Measurements from ENCODE around the gene PPP2R5D.
"Not testable (repeated sequence)": the region's sequence is repeated elsewhere in the genome, so short reads cannot be mapped to it uniquely, and the experiment has no call there.

The PPP2R5D gene

GRCh38 chr6:42993445-42993844 lies 9.1 kb downstream of the PPP2R5D start:
- DNase-seq (ENCODE audit: low read depth in 2 of 2), result no peak

DNA sequence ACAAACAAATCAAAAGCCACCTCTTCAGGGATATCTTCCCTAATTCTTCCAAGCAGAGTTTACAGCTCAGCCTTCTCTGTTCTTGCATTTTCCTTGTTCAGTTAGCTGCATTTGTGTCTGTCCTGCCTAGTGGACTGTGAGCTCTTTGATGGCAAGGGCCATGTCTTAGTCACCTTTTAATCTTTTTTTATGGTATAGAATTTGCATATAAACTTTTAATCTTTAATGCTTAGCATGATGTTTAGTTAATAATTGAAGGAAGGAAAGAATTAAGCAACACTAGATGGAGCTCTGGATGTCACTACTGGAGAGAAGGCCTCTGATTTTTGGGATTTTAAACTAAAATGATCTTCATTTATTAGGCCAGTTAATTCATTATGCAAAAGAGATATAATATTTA lies 12.1 kb downstream of the PPP2R5D start:
- no peak for DNase-seq (ENCODE audit: low read depth in 2 of 2)

DNA sequence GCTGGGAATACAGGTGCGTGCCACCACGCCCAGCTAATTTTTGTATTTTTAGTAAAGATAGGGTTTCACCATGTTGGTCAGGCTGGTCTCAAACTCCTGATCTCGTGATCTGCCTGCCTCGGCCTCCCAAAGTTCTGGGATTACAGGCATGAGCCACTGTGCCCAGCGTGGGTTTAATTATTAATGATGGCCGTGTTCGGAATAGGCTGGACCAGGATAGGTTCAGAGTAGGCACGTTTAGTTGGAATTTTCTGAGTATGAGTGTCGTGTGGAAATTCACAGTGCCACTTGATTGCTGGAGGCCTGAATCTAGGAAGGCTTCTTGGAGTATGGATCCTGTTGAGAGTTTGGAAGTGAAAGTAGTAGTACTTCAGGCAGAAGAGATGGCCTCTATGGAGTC lies 13.8 kb downstream of the PPP2R5D start:
- not testable (repeated sequence) for DNase-seq (ENCODE audit: low read depth in 2 of 2)

GRCh38 chr6:43001843-43002242 lies 17.5 kb downstream of the PPP2R5D start:
- DNase-seq (ENCODE audit: low read depth in 2 of 2), result no peak

- no peak for DNase-seq (ENCODE audit: low read depth in 2 of 2)
Observed at GRCh38 chr6:43005844-43006243, 21.5 kb downstream of the PPP2R5D start.

- DNase-seq (ENCODE audit: low read depth in 2 of 2), result no peak
Observed at GRCh38 chr6:43006251-43006650, 21.9 kb downstream of the PPP2R5D start.

DNA sequence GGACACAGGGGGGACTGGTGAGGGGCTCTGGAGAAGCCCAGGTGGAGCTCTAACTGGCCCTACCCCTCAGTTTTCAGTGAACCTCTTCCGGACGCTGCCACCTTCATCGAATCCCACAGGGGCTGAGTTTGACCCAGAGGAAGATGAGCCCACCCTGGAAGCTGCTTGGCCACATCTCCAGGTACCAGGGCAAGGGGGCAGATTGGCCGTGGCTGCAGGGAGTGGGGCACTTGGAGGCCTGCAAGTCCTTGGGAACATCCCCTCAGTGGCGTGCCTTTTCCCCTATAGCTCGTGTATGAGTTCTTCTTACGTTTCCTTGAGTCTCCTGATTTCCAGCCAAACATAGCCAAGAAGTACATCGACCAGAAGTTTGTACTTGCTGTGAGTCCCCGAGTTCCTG lies 22.8 kb downstream of the PPP2R5D start:
- DNase-seq (ENCODE audit: low read depth in 2 of 2), result no peak

DNA sequence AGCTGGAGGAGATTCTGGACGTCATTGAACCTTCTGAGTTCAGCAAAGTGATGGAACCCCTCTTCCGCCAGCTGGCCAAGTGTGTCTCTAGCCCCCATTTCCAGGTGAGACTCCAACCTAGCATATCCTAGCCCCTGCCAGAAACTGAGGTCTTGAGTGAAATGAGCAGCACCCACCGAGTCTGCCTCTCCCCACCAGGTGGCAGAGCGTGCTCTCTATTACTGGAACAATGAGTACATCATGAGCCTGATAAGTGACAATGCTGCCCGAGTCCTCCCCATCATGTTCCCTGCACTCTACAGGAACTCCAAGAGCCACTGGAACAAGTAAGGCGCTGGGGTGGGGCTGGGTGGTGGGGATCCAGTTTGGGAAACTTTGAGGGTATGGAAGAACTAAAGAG lies 24.8 kb downstream of the PPP2R5D start:
- no peak for DNase-seq (ENCODE audit: low read depth in 2 of 2)

GRCh38 chr6:43011207-43011606 lies 26.8 kb downstream of the PPP2R5D start:
- DNase-seq (ENCODE audit: low read depth in 2 of 2), result no peak

- DNase-seq (ENCODE audit: low read depth in 2 of 2), result no peak
Observed at GRCh38 chr6:43012364-43012763, 28.0 kb downstream of the PPP2R5D start.

DNA sequence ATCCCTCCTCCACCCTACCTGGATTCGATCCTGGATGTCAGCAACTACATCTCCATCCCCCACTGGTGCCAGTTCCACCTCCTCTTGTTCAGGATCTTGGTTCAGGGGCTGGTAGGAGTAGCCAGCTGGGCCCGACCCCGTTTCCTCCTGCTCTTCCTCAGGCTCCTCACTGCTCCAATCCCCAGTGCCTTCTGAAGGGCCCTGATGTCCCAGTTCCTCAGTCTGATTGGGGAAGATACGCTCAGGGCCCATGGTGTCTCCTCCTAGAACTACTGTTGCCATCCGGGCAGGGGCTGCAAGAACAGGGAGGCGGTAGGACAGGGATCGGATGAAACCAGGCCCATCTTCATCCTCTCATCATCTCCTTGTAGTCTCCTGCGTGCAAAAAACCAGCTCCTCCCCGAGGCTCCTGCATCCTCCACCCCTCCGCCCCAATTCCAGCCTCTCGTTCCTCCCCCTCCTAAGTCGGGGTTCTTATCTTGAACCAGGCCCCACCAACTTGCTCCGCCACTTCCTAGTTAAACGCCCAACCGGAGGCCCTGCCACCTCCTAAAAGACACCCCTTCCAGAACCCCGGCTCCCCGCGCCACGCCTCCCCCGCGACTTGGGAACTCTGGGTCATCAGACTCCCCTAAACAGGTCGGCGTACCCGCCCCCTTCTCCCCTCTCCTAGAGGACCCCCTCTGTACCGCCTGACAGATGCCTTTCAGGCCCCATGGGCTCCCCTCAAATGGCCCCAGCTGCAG lies 28.9 kb downstream of the PPP2R5D start:
- no peak for DNase-seq (ENCODE audit: low read depth in 2 of 2)

DNA sequence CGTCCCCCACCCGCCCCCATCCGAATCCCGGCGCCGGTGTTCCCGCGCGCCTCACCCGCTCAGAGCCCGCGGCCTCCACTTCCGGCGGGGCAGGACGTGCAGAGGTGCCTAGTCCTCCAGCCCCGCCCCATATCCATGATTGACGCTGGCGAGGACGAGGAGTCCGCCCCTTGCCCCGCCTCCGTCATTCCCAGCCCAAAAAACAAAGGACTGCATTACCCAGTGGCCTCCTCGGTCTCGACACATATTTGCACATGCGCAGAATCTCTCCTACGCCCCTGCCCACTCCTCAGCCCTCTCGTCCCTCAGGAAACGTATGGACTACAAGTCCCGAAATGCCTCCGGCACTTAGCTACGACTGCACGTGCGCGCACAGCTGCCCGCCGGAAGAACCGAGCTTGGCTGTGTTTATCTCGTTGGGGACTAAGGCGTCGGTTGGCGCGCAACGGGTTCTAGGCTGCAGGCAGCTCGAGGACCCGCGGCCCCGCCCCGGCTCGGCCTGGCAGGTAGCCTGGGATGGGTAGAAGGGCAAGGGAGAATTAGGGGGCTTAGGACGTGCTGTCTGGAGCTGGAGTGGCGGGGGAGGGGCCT lies 29.6 kb downstream of the PPP2R5D start, which contains the start of the genes KLHDC3 and MEA1:
TSS of gene KLHDC3 (plus strand) at position 407 of the 591 bp plus-strand sequence. CDS start 2,944 bp downstream, outside the sequence.
TSS of gene MEA1 (minus strand) at position 104 of the 591 bp plus-strand sequence. CDS start 133 bp downstream, outside the sequence.
- peak; percentile 96 to 99 for DNase-seq (ENCODE audit: low read depth in 2 of 2)

GRCh38 chr6:43014434-43014909 lies 30.1 kb downstream of the PPP2R5D start:
- DNase-seq (ENCODE audit: low read depth in 2 of 2), result no peak

GRCh38 chr6:43016176-43016942 lies 32.0 kb downstream of the PPP2R5D start:
- no peak for DNase-seq (ENCODE audit: low read depth in 2 of 2)

DNA sequence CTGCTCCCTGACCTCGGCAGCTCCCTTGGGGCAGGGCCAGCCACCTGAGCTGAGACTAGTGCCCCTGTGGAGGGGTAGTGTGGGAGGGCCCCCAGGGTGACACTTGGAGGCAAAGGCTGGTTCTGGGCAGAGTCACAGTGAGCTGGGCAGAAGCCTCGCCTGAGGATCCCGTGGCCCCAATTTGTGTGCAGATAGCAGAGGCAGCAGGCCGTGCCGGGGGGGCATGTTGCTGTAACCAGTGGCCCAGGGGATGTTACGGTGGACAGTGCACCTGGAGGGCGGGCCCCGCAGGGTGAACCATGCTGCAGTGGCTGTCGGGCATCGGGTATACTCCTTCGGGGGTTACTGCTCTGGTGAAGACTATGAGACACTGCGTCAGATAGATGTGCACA lies 32.6 kb downstream of the PPP2R5D start:
- no peak for DNase-seq (ENCODE audit: low read depth in 2 of 2)

DNA sequence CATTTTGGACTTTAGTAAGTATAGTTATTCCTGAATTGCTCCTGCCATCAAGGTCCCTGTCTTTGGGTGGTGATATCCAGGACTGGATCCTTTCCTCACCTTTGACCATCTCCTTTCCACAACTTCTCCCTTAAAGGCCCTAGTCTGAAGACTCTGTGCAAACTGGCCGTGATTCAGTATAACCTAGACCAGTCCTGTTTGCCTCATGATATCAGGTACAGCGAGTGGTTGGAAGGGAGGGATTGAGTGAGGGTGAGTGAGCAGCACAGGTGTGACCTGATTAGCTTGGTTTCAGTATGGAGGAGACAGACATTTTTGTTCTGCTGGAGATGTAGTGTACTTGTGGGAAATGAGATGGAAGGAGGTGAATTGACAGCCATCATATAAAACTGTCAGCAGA lies 34.8 kb downstream of the PPP2R5D start:
- DNase-seq (ENCODE audit: low read depth in 2 of 2), result no peak

DNA sequence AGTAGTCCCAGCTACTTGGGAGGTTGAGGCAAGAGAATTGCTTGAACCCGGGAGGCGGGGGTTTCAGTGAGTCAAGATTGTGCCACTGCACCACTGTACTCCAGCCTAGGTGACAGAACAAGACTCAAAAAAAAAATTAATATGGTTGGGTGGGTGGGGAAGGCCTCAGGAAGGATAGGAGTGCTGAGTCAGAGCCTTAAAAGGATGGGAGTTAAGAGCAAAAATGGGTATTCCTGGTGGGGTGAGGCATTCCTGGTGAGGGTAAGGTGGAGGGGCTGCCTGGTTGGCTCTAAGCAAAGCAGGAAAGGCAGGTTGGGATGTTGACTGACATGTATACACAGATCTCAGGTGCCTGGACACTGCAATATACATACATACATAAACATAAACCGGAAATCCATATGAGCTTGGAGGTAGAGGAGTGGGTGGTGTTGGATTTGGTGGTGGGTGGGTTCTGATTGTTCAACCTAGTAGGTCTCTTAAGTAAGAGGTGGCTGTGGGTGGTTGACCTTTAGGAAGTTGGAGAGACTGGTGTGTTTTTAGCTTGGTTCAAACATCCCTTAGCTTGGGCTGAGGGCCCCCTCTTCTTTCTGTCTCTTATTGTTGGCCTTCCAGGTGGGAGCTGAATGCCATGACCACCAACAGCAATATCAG lies 35.8 kb downstream of the PPP2R5D start:
- no peak for DNase-seq (ENCODE audit: low read depth in 2 of 2)

GRCh38 chr6:43020847-43021246 lies 36.5 kb downstream of the PPP2R5D start:
- DNase-seq (ENCODE audit: low read depth in 2 of 2), result no peak

DNA sequence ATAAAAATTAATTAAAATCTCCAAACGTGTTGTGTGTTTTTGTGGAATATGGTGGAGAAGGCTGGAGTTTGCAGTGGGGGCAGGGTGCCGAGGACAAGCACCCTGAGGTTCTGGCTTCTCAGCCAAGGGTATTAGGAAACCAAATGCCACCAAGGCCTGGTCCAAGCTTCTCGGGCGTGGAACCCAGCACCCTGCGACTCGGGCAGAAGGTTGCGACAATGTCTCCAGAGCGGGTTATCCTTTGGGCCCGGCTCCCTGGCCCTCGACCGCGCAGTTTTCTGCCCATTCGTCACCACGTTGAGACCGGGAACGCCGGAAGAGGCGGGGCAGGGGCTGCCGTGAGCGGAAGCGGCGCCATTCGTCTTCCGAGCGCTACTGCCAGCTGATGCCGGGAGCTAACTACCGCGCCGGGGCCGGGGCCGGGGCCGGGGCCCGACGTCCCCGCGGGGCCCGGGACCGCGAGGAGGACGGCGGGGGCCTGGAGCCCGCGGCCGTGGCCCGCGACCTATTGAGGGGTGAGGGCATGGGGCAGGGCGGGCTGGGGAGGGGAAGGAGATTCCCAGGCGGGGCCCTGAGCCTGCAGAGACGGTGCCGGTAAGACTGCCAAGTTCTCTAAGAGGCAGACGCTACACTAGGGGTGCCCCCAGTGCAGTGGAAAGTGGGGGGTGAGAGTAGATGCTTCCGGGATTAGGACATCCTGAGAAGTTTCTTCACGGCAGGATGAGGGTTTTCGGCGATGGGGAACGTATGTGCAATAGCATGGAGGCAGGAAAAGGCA lies 37.1 kb downstream of the PPP2R5D start, which contains the start of gene RRP36:
TSS of gene RRP36 (plus strand) at position 354 of the 778 bp plus-strand sequence. CDS start at position 386, 32 bp downstream.
- peak; percentile 42 to 50 for DNase-seq (ENCODE audit: low read depth in 2 of 2)

- no peak for DNase-seq (ENCODE audit: low read depth in 2 of 2)
Observed at GRCh38 chr6:43024436-43024835, 40.1 kb downstream of the PPP2R5D start.

DNA sequence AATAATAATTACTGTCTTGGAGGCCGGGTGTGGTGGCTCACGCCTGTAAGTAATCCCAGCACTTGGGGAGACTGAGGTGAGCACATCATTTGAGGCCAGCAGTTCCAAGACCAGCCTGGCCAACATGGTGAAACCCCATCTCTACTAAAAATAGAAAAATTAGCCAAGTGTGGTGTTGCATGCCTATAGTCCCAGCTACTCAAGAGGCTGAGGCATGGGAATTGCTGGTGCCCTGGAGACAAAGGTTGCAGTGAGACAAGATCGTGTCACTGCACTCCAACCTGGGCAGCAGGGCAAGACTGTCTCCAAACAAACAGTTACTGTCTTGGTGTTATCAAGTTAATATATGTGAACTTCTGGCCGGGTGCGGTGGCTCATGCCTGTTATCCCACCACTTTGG lies 42.0 kb downstream of the PPP2R5D start:
- DNase-seq (ENCODE audit: low read depth in 2 of 2), result no peak

All from stimulated activated CD8-positive, alpha-beta memory T cell treated with anti-CD3 and anti-CD28 coated beads, Interleukin-15, amount 100 ng/mL, for 4 hours (primary cell).